ENCODE data around the gene WIPF3. TPM values are rescaled to one million over a fixed set of nuclear protein-coding genes. Genes with fewer than 3 reads are reported as not detected.

Gene WIPF3
- total RNA-seq, 2 donors from 2014 or later = 3.0 to 85.9 TPM

GRCh38 chr7:29798422-29798821 is 7.9 kb upstream of the WIPF3 start:
- no peaks in the 10 kb centered on the region for H3K9me3 ChIP-seq
- TF ChIP-seq CTCF (IDR thresholded peaks at IDR 0.05) (no peak), POLR2AphosphoS5 (IDR thresholded peaks at IDR 0.05) (no peak), POLR2A (IDR thresholded peaks at IDR 0.05) (no peak)
- WGBS = 91% methylated on average over 5 of the region's 5 CpGs
- no peak for DNase-seq (ENCODE audit: low spot score)
- intact Hi-C loops (cut with DNase I) = no loop called here
- no peak overlapping the region for H3K4me3 ChIP-seq
- H3K27me3 ChIP-seq (replicated peaks; ENCODE audit: insufficient read depth) = no peaks in the 10 kb centered on the region
- no peaks in the 10 kb centered on the region for H3K36me3 ChIP-seq
- H3K27ac ChIP-seq = no peak overlapping the region
- no peaks in the 10 kb centered on the region for H3K4me1 ChIP-seq (replicated peaks)

- 64% methylated on average over 1 of the region's 1 CpG for WGBS
- no peak overlapping the region for H3K27ac ChIP-seq
- TF ChIP-seq POLR2AphosphoS5 (IDR thresholded peaks at IDR 0.05) (no peak), POLR2A (IDR thresholded peaks at IDR 0.05) (no peak), CTCF (IDR thresholded peaks at IDR 0.05) (no peak)
Measured at GRCh38 chr7:29801929-29802328, 4.4 kb upstream of the WIPF3 start.

GRCh38 chr7:29805031-29805430 is 1.3 kb upstream of the WIPF3 start:
- 87% methylated on average over 7 of the region's 7 CpGs for WGBS
- Histone ChIP-seq H3K9me3 (no peaks in the 10 kb centered on the region), H3K27me3 (replicated peaks; ENCODE audit: insufficient read depth) (no peaks in the 10 kb centered on the region), H3K4me3 (no peak overlapping the region), H3K27ac (no peak overlapping the region), H3K4me1 (replicated peaks) (no peaks in the 10 kb centered on the region), H3K36me3 (no peaks in the 10 kb centered on the region)
- no peak for DNase-seq (ENCODE audit: low spot score)
- intact Hi-C loops (cut with DNase I) = no loop called here
- TF ChIP-seq CTCF (IDR thresholded peaks at IDR 0.05) (no peak), POLR2A (IDR thresholded peaks at IDR 0.05) (no peak), POLR2AphosphoS5 (IDR thresholded peaks at IDR 0.05) (no peak)

More at GRCh38 chr7:29801929-29802328, 4.4 kb upstream of the WIPF3 start:
- DNase-seq (ENCODE audit: low spot score) = no peak
- intact Hi-C loops (cut with DNase I) = no loop called here
- Histone ChIP-seq H3K27me3 (replicated peaks; ENCODE audit: insufficient read depth) (no peaks in the 10 kb centered on the region), H3K4me3 (no peak overlapping the region), H3K36me3 (no peaks in the 10 kb centered on the region), H3K9me3 (no peaks in the 10 kb centered on the region), H3K4me1 (replicated peaks) (no peaks in the 10 kb centered on the region)

GRCh38 chr7:29805886-29806207 is 461 bp upstream of the WIPF3 start:
- Histone ChIP-seq H3K9me3 (no peaks in the 10 kb centered on the region), H3K27me3 (replicated peaks; ENCODE audit: insufficient read depth) (no peaks in the 10 kb centered on the region), H3K4me1 (replicated peaks) (no peaks in the 10 kb centered on the region), H3K27ac (peak overlapping the region in 1 of 2 donors; percentile 33), H3K4me3 (peak overlapping the region; percentile 38 to 53), H3K36me3 (no peaks in the 10 kb centered on the region)
- TF ChIP-seq CTCF (IDR thresholded peaks at IDR 0.05) (no peak), POLR2A (IDR thresholded peaks at IDR 0.05) (no peak), POLR2AphosphoS5 (IDR thresholded peaks at IDR 0.05) (no peak)
- 71% methylated on average over 12 of the region's 12 CpGs for WGBS
- intact Hi-C loops (cut with DNase I) = no loop called here
- no peak for DNase-seq (ENCODE audit: low spot score)

- 10% methylated on average over 36 of the region's 43 CpGs for WGBS
- no peak for TF ChIP-seq POLR2A (IDR thresholded peaks at IDR 0.05)
- TF ChIP-seq CTCF (IDR thresholded peaks at IDR 0.05) = peak in 1 of 4 experiments; percentile 13
- TF ChIP-seq POLR2AphosphoS5 (IDR thresholded peaks at IDR 0.05) = no peak
- intact Hi-C loops (cut with DNase I) = no loop called here
- no peaks in the 10 kb centered on the region for H3K27me3 ChIP-seq (replicated peaks; ENCODE audit: insufficient read depth)
- H3K4me3 ChIP-seq = peak overlapping the region; percentile 38 to 53
- no peak for DNase-seq (ENCODE audit: low spot score)
- H3K27ac ChIP-seq = peak overlapping the region in 1 of 2 donors; percentile 33
- H3K4me1 ChIP-seq (replicated peaks) = no peaks in the 10 kb centered on the region
- no peaks in the 10 kb centered on the region for H3K9me3 ChIP-seq
- H3K36me3 ChIP-seq = no peaks in the 10 kb centered on the region
Measured at GRCh38 chr7:29806995-29807841, 910 bp downstream of the WIPF3 start.
